ENCODE measurements around the gene MYO10.

- TF ChIP-seq, protein P1, sequence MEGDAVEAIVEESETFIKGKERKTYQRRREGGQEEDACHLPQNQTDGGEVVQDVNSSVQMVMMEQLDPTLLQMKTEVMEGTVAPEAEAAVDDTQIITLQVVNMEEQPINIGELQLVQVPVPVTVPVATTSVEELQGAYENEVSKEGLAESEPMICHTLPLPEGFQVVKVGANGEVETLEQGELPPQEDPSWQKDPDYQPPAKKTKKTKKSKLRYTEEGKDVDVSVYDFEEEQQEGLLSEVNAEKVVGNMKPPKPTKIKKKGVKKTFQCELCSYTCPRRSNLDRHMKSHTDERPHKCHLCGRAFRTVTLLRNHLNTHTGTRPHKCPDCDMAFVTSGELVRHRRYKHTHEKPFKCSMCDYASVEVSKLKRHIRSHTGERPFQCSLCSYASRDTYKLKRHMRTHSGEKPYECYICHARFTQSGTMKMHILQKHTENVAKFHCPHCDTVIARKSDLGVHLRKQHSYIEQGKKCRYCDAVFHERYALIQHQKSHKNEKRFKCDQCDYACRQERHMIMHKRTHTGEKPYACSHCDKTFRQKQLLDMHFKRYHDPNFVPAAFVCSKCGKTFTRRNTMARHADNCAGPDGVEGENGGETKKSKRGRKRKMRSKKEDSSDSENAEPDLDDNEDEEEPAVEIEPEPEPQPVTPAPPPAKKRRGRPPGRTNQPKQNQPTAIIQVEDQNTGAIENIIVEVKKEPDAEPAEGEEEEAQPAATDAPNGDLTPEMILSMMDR (IDR thresholded peaks at IDR 0.05 in 4 of 5, conservative IDR thresholded peaks at IDR 0.05 in 1 of 5) = no peak
- TF ChIP-seq POLR2A (IDR thresholded peaks at IDR 0.05) = no peak
Measured at GRCh38 chr5:16742938-16743337, 193.2 kb downstream of the MYO10 start.
